Fibroblast of lung (primary cell): ENCODE data around the gene TMCO5A.

Source experiments
- EZH2 ChIP-seq: IDR thresholded peaks from 2 replicates; pipeline ENCODE4 v1.5.1; 2012; ENCODE audit warnings: low read length, control low read depth, mild to moderate bottlenecking; ENCODE audit errors: missing control alignments
- TF ChIP-seq, protein P1 (sequence below), 2 donors: IDR thresholded peaks in 1 of 2; conservative IDR thresholded peaks in 1 of 2; 1 replicate in 1 of 2; 2 replicates in 1 of 2; pipeline ENCODE4 v1.5.1; 2011 to 2012; ENCODE audit warnings: low read length in 2 of 2, control low read depth in 1 of 2, inconsistent platforms in 1 of 2, low read depth in 1 of 2, mild to moderate bottlenecking in 1 of 2

DNA sequence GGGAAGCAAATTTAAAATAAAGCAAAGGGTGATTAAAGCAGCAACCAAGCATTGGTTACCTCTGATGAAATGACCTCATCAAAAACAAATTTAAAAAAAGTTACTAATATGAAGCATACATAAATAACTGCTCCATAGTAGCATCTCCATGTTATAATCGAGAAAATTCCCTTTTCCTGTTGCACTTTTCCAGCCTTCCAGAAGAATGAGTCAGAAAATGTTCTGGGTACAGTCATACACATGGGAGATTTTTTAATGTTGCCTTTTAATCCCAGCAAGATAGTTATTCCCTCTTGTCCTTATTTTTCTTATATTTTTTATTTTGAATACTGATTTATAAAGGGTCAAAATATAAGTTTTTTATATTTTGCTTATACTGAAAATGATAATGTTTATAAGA is 2.6 kb upstream of the TMCO5A start:
- TF ChIP-seq, protein P1, sequence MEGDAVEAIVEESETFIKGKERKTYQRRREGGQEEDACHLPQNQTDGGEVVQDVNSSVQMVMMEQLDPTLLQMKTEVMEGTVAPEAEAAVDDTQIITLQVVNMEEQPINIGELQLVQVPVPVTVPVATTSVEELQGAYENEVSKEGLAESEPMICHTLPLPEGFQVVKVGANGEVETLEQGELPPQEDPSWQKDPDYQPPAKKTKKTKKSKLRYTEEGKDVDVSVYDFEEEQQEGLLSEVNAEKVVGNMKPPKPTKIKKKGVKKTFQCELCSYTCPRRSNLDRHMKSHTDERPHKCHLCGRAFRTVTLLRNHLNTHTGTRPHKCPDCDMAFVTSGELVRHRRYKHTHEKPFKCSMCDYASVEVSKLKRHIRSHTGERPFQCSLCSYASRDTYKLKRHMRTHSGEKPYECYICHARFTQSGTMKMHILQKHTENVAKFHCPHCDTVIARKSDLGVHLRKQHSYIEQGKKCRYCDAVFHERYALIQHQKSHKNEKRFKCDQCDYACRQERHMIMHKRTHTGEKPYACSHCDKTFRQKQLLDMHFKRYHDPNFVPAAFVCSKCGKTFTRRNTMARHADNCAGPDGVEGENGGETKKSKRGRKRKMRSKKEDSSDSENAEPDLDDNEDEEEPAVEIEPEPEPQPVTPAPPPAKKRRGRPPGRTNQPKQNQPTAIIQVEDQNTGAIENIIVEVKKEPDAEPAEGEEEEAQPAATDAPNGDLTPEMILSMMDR (conservative IDR thresholded peaks at IDR 0.05 in 1 of 2, IDR thresholded peaks at IDR 0.05 in 1 of 2; ENCODE audit: low read depth in 1 of 2, low read length in 2 of 2), result no peak
- TF ChIP-seq EZH2, result no peak
